AG04449 (cell line): ENCODE data around the gene CREB3L2.

Experiments
- CTCF ChIA-PET: fragments of 350-600 bp; formaldehyde crosslinking; extraction: SDS; loops from one replicate; lab custom pipeline; 2021; ENCODE audit warnings: antibody characterized with exemption; lab: Yijun Ruan, JAX
- POLR2A ChIA-PET: fragments of 400-600, 350-600 bp; formaldehyde crosslinking; extraction: SDS; loops from one replicate; lab custom pipeline; 2020; ENCODE audit warnings: antibody characterized with exemption, inconsistent platforms; lab: Yijun Ruan, JAX
- DNase-seq: peaks from one replicate; pipeline ENCODE4 v3.0.0-alpha.2; 2010; ENCODE audit warnings: low read depth, low spot score
- H3K4me3 ChIP-seq: 2 replicates; pipeline ENCODE4 v1.5.1; 2011; ENCODE audit warnings: low read depth, mild to moderate bottlenecking, control low read depth, low read length
- CTCF ChIP-seq: IDR thresholded peaks from one replicate; pipeline ENCODE4 v1.5.1; 2011; ENCODE audit warnings: mild to moderate bottlenecking, moderate library complexity, low read length, control low read depth, inconsistent platforms; ENCODE audit not compliant: insufficient read depth; ENCODE audit errors: missing control alignments

Gene CREB3L2

GRCh38 chr7:137976232-137976631, 25.7 kb downstream of the CREB3L2 start:
- no peak for TF ChIP-seq CTCF
- DNase-seq, result no peak
- CTCF ChIA-PET, result interaction anchor here (1.4 to 6.2 kb wide), 2 partner anchors 19 to 27 kb away, joined by 3 to 38 read pairs; partner anchors contain the start of gene CREB3L2
- no peak overlapping the region for H3K4me3 ChIP-seq
- POLR2A ChIA-PET, result interaction anchor here (0.9 kb wide), 1 partner anchor 10 kb away, joined by 3 read pairs; no protein-coding TSS in a partner anchor

GRCh38 chr7:137975768-137976167, 26.1 kb downstream of the CREB3L2 start:
- no peak overlapping the region for H3K4me3 ChIP-seq
- ChIA-PET CTCF (interaction anchor here (1.4 to 2.1 kb wide), 2 partner anchors 20 to 27 kb away, joined by 3 to 13 read pairs; partner anchors contain the start of gene CREB3L2), POLR2A (interaction anchor here (0.9 to 1.2 kb wide), 4 partner anchors 11 to 26 kb away, joined by 3 to 4 read pairs (median 3); partner anchors contain the start of gene CREB3L2)
- TF ChIP-seq CTCF, result no peak
- DNase-seq, result no peak

GRCh38 chr7:137975221-137975620, 26.7 kb downstream of the CREB3L2 start:
- DNase-seq, result no peak
- TF ChIP-seq CTCF, result no peak
- ChIA-PET CTCF (interaction anchor here (1.0 to 2.1 kb wide), 3 partner anchors 17 to 27 kb away, joined by 3 to 13 read pairs (median 4); partner anchors contain the start of gene CREB3L2), POLR2A (interaction anchor here (0.9 to 1.2 kb wide), 4 partner anchors 11 to 26 kb away, joined by 3 to 4 read pairs (median 3); partner anchors contain the start of gene CREB3L2)
- H3K4me3 ChIP-seq, result no peak overlapping the region; the same call in 1 of the 2 replicates

- CTCF ChIA-PET, result interaction anchor here (1.0 to 2.1 kb wide), 3 partner anchors 16 to 28 kb away, joined by 3 to 13 read pairs (median 4); partner anchors contain the start of gene CREB3L2
- TF ChIP-seq CTCF, result no peak
- no peak for DNase-seq
- H3K4me3 ChIP-seq, result no peak overlapping the region
- POLR2A ChIA-PET, result interaction anchor here (0.9 to 1.2 kb wide), 3 partner anchors 22 to 27 kb away, joined by 3 to 4 read pairs (median 3); partner anchors contain the start of gene CREB3L2
Observed at GRCh38 chr7:137974766-137975165, 27.1 kb downstream of the CREB3L2 start.

GRCh38 chr7:137970253-137970975, 31.5 kb downstream of the CREB3L2 start:
- no peak for TF ChIP-seq CTCF
- POLR2A ChIA-PET, result interaction anchor here (0.6 to 1.8 kb wide), 5 partner anchors 11 to 28 kb away, joined by 3 to 5 read pairs (median 3); no protein-coding TSS in a partner anchor
- CTCF ChIA-PET, result interaction anchor here (0.8 to 1.6 kb wide), 5 partner anchors 8 to 378 kb away, joined by 3 to 4 read pairs (median 3); no protein-coding TSS in a partner anchor
- no peak overlapping the region for H3K4me3 ChIP-seq
- no peak for DNase-seq
